Panc1 (cell line): ENCODE results near the gene TEDC1. TPM values are rescaled to one million over a fixed set of nuclear protein-coding genes. Genes with fewer than 3 reads are reported as not detected.
A peak's percentile ranks its signal among the peaks of the same experiment; 100 is the strongest.

Experiments used
- ATAC-seq: fragments of 200-7000 bp; cut with Tn5 transposase; 2 replicates; pipeline ENCODE4 v1.9.1; 2020; ENCODE audit warnings: mild to moderate bottlenecking, moderate library complexity
- BruUV-seq: library from RNA; stranded (reverse); fragments of 400-500 nt; replicated peaks from 2 replicates; lab custom pipeline; 2021; lab: Mats Ljungman, UMichigan
- CTCF ChIA-PET: fragments of 300-600 bp; sonication (Branson Sonifier 250); formaldehyde crosslinking; loops from one replicate; lab custom pipeline; 2022; ENCODE audit warnings: antibody characterized with exemption; lab: Charles Lee
- POLR2A ChIA-PET: fragments of 300-600 bp; sonication (Branson Sonifier 250); formaldehyde crosslinking; loops from one replicate; lab custom pipeline; 2022; ENCODE audit warnings: antibody characterized with exemption; lab: Charles Lee
- DNase-seq: peaks from one replicate; pipeline ENCODE4 v3.0.0-alpha.2; 2010; ENCODE audit warnings: low read depth, low spot score
- H3K27ac ChIP-seq: 2 replicates; pipeline ENCODE4 v1.5.1; 2011; ENCODE audit warnings: mild to moderate bottlenecking, low read length, inconsistent platforms
- H3K27me3 ChIP-seq: fragments of 200-500 bp; sonication (Bioruptor generic); 2 replicates; pipeline ENCODE4 v1.6.0; 2014; ENCODE audit warnings: low read length, inconsistent platforms; ENCODE audit not compliant: control insufficient read depth, insufficient read depth
- H3K36me3 ChIP-seq: fragments of 200-500 bp; sonication (Bioruptor generic); 2 replicates; pipeline ENCODE4 v1.5.1; 2014; ENCODE audit warnings: inconsistent platforms, mild to moderate bottlenecking, low read length, moderate library complexity; ENCODE audit not compliant: control insufficient read depth, insufficient read depth
- H3K4me1 ChIP-seq: 2 replicates; pipeline ENCODE4 v1.5.1; 2011; ENCODE audit warnings: inconsistent platforms, mild to moderate bottlenecking, low read length, moderate library complexity; ENCODE audit not compliant: control insufficient read depth, insufficient read depth
- H3K4me3 ChIP-seq, 2 experiments: 2 replicates each; pipeline ENCODE4 v1.5.1; 2011 to 2012; ENCODE audit warnings: low read depth in 2 of 2, low read length in 2 of 2, mild to moderate bottlenecking in 2 of 2, inconsistent platforms in 1 of 2, moderate library complexity in 1 of 2
- H3K9me3 ChIP-seq: fragments of 200-500 bp; sonication (Bioruptor generic); 2 replicates; pipeline ENCODE4 v1.5.1; 2014; ENCODE audit warnings: low read depth, mild to moderate bottlenecking, inconsistent platforms, low read length, moderate library complexity; ENCODE audit not compliant: control insufficient read depth, insufficient read depth
- POLR2AphosphoS5 ChIP-seq: IDR thresholded peaks from 2 replicates; pipeline ENCODE4 v1.6.1; 2012; ENCODE audit warnings: mild to moderate bottlenecking, low read depth, low read length, moderate library complexity
- SIN3A ChIP-seq: IDR thresholded peaks from 2 replicates; pipeline ENCODE4 v1.6.1; 2012; ENCODE audit warnings: low read depth, mild to moderate bottlenecking, low read length, moderate library complexity, borderline replicate concordance; ENCODE audit not compliant: insufficient read depth
- TCF7L2 ChIP-seq: IDR thresholded peaks from 2 replicates; pipeline ENCODE4 v1.6.1; 2011; ENCODE audit warnings: mild to moderate bottlenecking, low read depth, low read length, inconsistent platforms
- in situ Hi-C: cut with HindIII; loops from 2 replicates; pipeline ENCODE4 v1.10.0; 2016; ENCODE audit warnings: low sequenced_read_pairs, low pct_unique_long_range_greater_than_20kb
- intact Hi-C: fragments of 100-400 bp; cut with micrococcal nuclease; formaldehyde crosslinking; loops from one replicate; pipeline ENCODE4 v1.10.0; 2022; ENCODE audit not compliant: unreplicated experiment
- total RNA-seq: library from RNA; stranded (reverse); gene quantifications from one replicate; pipeline ENCODE4 v1.2.1, GENCODE V29; 2021; ENCODE audit not compliant: unreplicated experiment
- TF ChIP-seq, protein P1 (sequence below), 2 experiments: IDR thresholded peaks; 2 replicates each; pipeline ENCODE4 v1.6.1; 2011 to 2012; ENCODE audit warnings: low read depth in 2 of 2, control low read depth in 1 of 2, low read length in 1 of 2, mild to moderate bottlenecking in 1 of 2, moderate library complexity in 1 of 2; ENCODE audit not compliant: insufficient read depth in 1 of 2
- TF ChIP-seq, protein P2 (sequence below): fragments of 450-650 bp; IDR thresholded peaks from 2 replicates; pipeline ENCODE4 v1.5.1; 2017; ENCODE audit warnings: mild to moderate bottlenecking

The TEDC1 gene
- total RNA-seq, 1 experiment from 2014 or later, result 47.8 TPM

DNA sequence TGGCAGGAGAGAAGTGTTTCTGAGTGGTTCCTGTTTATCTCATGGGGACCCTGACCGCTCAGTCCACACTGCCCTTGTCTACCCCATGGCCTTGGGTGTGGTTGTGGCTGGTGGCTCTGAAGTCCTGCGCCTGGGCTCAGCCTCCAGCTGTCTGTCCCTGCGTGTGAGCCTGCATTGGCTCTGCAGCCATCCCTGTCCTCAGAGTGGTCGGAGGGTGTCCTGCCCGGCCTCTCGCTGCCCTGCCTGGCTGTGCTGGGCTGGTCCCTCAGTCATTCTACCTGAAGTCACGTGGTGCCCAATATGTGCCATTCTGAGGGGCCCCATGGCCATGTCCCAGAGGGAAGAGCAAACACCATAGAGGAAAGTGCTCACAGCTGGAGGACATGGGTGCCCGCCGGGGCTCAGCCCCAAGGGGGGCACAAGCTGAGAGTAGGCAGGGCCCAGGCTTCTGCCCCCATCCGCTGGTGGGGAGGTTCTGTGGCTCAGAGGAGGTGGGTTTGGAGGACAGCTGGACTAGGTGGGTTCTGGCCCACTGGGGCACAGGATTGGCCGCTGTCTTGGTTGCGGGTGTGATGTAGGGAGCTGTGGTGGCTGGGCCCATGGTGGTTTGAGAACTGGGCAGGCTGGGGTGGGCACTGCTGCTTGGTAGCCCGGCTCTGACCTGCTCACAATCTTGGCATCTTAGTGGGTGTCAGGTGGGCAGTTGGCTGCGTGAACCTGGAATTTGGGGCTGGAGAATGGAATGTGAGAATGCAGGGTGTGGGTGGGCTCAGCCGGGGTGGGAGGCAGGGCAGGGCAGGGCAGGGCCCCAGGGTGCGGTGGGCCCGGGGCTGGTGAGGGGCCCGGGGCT, 11.6 kb downstream of the TEDC1 start:
- DNase-seq, result no peak
- BruUV-seq, result no TSS peak
- in situ Hi-C loops, result no loop called here

DNA sequence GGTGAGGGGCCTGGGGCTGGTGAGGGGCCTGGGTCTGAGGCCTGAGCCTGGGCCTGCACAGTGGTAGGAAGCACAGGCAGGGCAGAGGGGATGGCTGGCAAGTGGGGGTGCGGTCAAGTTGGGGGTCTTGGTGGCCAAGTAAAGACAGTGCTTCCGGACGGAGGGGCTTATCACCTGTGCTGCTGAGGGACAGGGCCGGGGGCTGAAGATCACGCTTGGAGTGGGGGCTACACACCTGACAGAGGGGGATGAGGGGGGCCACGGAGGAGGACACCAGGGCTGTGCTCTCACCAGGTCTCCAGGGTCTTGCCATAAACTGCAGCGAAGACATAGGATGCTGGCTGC, 12.2 kb downstream of the TEDC1 start:
- in situ Hi-C loops, result no loop called here
- Histone ChIP-seq H3K9me3 (no peaks in the 10 kb centered on the region), H3K36me3 (no peaks in the 10 kb centered on the region), H3K27me3 (no peaks in the 10 kb centered on the region), H3K4me1 (no peaks in the 10 kb centered on the region), H3K27ac (no peak overlapping the region), H3K4me3 (no peak overlapping the region)
- intact Hi-C loops, result no loop called here
- CTCF ChIA-PET, result no interaction called here
- no peak for ATAC-seq
- POLR2A ChIA-PET, result no interaction called here
- BruUV-seq, result no TSS peak
- TF ChIP-seq, protein P1, sequence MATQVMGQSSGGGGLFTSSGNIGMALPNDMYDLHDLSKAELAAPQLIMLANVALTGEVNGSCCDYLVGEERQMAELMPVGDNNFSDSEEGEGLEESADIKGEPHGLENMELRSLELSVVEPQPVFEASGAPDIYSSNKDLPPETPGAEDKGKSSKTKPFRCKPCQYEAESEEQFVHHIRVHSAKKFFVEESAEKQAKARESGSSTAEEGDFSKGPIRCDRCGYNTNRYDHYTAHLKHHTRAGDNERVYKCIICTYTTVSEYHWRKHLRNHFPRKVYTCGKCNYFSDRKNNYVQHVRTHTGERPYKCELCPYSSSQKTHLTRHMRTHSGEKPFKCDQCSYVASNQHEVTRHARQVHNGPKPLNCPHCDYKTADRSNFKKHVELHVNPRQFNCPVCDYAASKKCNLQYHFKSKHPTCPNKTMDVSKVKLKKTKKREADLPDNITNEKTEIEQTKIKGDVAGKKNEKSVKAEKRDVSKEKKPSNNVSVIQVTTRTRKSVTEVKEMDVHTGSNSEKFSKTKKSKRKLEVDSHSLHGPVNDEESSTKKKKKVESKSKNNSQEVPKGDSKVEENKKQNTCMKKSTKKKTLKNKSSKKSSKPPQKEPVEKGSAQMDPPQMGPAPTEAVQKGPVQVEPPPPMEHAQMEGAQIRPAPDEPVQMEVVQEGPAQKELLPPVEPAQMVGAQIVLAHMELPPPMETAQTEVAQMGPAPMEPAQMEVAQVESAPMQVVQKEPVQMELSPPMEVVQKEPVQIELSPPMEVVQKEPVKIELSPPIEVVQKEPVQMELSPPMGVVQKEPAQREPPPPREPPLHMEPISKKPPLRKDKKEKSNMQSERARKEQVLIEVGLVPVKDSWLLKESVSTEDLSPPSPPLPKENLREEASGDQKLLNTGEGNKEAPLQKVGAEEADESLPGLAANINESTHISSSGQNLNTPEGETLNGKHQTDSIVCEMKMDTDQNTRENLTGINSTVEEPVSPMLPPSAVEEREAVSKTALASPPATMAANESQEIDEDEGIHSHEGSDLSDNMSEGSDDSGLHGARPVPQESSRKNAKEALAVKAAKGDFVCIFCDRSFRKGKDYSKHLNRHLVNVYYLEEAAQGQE (IDR thresholded peaks at IDR 0.05; ENCODE audit: insufficient read depth in 1 of 2, low read depth in 2 of 2, low read length in 1 of 2), result no peak
- TF ChIP-seq SIN3A, result no peak
- no peak; the same call in 1 of the 2 replicates for TF ChIP-seq POLR2AphosphoS5
- TF ChIP-seq, protein P2, sequence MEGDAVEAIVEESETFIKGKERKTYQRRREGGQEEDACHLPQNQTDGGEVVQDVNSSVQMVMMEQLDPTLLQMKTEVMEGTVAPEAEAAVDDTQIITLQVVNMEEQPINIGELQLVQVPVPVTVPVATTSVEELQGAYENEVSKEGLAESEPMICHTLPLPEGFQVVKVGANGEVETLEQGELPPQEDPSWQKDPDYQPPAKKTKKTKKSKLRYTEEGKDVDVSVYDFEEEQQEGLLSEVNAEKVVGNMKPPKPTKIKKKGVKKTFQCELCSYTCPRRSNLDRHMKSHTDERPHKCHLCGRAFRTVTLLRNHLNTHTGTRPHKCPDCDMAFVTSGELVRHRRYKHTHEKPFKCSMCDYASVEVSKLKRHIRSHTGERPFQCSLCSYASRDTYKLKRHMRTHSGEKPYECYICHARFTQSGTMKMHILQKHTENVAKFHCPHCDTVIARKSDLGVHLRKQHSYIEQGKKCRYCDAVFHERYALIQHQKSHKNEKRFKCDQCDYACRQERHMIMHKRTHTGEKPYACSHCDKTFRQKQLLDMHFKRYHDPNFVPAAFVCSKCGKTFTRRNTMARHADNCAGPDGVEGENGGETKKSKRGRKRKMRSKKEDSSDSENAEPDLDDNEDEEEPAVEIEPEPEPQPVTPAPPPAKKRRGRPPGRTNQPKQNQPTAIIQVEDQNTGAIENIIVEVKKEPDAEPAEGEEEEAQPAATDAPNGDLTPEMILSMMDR, result no peak
- no peak for TF ChIP-seq TCF7L2
- no peak for DNase-seq

More for the DNA sequence above, 11.6 kb downstream of the TEDC1 start:
- 0 out of 2 replicates have a peak, but pooled peaks have one; percentile 8 for ATAC-seq
- TF ChIP-seq, protein P2, result no peak
- TF ChIP-seq POLR2AphosphoS5 (peak; percentile 24), TCF7L2 (no peak)
- Histone ChIP-seq H3K36me3 (no peaks in the 10 kb centered on the region), H3K4me3 (no peak overlapping the region), H3K27me3 (no peaks in the 10 kb centered on the region), H3K9me3 (no peaks in the 10 kb centered on the region), H3K4me1 (no peaks in the 10 kb centered on the region), H3K27ac (no peak overlapping the region)
- POLR2A ChIA-PET, result no interaction called here
- intact Hi-C loops, result no loop called here
- CTCF ChIA-PET, result interaction anchor here (0.7 kb wide), 1 partner anchor 25 kb away, joined by 9 read pairs; no protein-coding TSS in a partner anchor
